GM21619 (cell line): ENCODE measurements around the gene SLC5A3.
A peak's percentile ranks its signal among the peaks of the same experiment; 100 is the strongest.

Source experiments
- ATAC-seq: cut with Tn5 transposase; IDR thresholded peaks from one replicate; pipeline ENCODE4 v1.9.1; 2021; ENCODE audit not compliant: unreplicated experiment

The SLC5A3 gene

DNA sequence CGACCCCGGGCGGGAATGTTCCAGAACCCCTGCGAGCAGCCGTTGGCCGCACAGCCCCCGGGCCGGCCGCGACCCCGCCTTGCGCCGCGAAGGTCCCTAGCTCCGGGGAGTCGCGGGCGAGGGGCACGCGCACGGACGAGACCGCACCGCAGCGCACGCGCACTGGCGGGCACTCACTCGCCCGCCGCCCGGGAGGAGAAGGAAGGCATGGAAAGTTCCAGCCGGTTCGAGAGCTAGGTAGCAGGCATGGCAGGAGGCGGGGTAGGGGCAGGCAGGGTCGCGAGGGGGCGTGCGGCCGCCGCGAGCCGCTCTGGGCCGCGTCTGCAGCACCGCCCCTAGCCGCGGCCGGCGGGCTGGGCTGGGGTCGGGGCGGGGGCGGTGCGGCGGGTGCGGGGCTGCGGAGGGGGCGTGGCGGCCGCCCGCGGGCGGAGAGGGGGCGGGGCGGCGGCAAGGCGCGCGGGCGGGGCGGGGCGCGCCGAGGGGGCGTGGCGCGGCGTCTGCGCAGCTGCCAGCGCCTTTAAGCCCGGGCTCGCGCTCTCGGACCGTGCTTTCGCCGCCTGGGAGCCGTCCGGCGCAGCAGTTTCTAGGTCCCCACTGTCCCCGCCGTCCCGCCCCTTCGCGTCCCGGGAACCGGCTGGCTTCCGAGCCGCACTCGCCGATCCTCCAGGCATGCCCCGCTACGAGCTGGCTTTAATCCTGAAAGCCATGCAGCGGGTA is at the start of gene SLC5A3, which contains the start of gene MRPS6:
TSS of gene SLC5A3 (plus strand) at position 547 of the 717 bp plus-strand sequence. CDS start 21,621 bp downstream, outside the sequence.
TSS of gene MRPS6 (plus strand) at position 547 of the 717 bp plus-strand sequence. CDS start at position 670, 123 bp downstream.
- ATAC-seq = peak; percentile 73

DNA sequence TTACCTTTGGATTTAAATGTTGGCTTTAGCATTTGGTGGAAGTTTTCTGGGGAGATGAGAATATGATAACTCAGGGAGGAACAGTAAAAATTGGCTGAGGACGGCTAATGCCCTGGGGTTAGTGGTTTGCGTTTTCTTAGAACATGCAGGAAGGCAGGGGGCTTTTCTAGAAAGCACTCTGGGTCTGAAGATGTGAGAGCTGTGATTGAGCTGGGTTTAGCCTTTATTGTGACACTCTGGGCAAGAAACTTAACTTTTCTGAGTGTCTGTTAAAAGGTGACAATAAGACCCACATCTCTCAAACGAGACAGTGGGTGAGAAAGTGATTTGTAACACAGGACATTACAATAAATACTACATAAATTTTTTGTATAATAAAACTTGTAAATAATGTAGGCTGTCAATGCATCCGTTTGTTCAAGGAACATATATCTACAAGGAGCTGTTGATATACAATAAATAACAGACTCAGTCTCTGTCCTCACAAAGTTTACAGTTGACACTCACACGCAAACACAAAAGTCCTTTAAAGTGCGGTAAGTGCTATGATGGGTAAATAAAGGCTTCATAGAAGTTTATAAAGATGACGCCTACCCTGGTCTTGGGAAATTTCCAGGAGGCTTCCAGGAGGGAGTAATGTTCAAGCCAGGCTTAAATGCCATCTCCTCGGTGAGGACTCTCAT is 49.5 kb upstream of the SLC5A3 start:
- ATAC-seq = no peak

DNA sequence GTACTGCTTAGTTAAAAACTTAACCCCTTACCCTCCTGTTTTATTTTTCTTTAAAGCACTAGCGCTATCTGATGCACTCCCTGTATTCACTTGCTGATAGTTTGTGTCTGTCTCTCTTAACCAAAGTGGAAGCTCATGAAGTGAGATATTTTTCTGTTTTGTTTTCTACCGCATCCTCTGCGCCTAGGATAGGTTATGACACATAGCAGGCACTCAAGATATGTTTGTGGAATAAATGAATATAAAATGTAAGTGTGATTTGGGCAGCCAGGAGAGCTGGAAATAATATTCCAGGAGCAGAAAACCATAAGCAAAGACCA is 49.0 kb upstream of the SLC5A3 start:
- ATAC-seq = no peak

DNA sequence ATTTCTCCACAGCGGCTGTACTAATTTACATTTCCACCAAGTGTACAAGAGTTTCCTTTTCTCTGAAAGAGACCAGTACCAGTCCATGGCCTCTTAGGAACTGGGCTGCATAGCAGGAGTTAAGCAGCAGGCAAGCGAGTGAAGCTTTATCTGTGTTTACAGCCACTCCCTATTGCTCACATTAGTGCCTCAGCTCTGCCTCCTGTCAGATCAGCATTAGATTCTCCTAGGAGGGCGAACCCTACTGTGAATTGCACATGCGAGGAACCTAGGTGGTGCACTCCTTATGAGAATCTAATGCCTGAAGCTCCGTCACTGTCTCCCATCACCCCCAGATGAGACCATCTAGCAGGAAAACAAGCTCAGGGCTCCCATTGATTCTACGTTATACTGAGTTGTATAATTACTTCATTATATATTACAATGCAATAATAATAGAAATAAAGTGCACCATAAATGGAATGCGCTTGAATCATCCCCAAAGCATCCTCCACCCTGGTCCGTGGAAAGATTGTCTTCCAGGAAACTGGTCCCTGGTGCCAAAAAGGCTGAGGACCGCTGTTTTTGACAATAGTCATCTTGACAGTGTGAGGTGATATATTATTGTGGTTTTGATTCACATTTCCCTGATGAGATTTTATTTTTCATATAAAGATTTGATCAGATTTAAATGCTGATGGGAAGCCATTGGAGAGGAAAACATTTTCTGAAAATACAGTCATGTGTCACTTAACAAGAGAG is 45.5 kb upstream of the SLC5A3 start:
- ATAC-seq = no peak

DNA sequence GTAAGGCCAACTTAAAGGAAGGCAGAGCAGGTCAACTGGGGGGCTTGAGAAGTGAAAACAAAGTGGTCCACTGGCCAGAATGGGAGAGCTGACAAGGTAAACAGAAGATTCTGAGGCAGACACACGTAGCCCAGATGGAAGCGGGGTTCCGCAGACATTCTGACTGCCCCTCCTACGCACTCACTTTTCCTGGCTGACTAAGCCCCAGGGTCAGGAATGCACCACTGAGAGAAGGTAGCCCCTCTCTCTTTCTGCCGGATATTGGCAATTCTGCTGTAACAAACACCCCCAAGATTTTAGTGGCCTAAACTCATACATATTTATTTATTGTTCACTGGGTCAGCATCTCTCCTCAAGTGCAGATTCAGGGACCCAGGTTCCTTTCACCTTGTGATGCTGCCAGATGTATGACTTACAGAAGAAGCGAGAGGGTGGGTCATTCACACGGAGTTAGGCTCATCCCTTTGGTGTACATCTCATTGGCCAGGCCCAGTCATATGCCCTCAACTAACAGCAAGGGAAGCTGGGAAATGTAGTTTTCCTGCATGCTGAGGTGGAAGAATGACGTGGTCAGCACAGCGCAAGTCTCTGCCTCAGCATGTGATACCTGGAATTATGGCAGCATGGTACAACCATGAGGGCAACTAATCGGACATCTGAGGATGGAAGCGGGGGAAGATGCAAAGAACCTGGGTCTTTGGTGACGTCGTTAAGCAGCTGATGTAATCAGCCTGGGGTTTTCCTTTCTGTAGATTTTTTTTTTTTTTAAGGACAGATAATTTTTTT is 43.4 kb upstream of the SLC5A3 start:
- peak; percentile 96 for ATAC-seq

DNA sequence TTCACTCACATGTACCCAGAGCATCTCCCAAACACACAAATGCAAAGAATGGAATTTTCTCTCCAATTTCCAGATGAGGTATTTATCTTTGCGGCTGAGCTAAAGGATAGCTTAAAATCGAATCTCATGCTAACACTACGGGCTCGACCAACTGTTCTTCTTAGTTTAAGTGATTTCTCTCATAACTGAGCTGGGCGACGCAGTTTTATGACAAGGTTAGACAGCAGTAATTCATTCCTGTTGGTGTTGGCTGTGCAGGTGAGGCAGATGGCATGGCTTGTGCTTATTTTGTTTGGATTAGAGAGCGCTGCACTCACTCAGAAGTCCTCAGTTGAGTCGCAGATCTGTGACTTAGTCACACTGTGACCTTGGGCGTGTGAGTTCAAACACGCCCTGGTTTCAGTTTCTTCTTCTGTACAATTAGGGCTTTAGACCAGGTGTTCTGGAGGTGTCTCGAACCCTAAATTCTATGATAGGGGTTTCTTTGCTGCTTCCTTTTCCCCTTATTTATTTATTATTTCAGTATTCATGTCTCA is 41.5 kb upstream of the SLC5A3 start:
- no peak for ATAC-seq

DNA sequence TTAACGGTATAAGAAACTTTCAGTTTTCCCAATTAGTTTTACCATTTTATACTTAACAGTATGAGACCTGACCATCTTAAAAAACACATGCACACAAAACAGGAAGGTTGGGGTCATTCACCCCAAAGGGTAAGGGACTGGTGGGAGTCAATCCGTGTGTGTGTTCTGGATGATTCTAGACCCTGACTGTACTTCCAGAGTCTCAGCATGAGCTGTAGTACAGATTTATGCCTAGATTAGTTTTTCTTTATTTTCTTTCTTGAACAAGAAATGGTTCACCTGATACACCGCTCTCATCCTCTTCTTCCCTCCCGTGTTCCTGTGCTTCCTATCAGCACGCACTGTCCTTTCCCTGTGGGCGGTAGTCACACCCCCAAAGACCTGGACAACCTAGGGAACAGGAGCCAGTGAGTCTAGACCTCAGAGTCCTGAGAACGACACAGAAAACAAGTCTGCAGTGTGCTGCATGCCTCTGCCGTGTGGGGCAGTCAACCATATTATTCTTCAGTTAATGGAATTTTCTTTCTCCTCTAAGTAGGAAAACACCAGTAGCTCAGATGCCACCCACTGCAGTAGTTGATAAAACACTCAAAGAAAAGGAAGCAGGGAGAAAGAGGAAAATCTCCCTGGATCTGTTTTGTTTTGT is 38.9 kb upstream of the SLC5A3 start:
- no peak for ATAC-seq

DNA sequence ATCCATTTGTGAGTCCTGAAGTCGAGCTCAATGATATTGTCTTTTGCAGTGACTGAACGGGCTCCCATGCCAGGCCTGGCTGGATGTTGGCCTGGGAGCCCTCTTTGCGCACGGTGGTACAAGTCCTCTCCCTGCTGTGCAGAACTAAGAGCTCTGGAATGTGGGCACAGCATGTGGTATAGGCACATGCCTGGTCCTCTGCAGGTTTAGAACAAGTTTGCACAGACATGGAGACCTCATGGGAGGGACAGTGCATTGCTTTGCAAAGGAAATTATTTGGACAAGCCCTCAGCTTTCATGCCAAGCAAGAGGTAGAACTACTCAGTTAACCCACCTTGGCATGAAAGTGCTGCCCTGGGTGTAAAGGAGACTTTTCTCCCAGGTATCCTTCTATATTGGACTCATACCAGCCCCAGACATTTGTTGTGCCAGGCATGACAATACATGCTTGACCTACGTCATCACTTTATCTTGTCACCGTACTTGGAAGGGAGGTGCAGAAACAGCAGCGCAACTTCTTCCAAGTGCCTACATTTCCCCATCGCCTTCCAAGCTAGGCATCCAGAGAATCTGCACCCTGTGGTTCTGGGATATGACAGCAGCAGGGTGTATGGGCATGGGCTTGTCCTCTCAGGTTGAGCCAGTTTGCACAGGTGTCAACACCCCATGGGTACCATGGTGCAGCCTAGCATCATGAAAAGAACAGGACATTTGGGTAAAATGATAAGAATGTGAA is 37.6 kb upstream of the SLC5A3 start:
- ATAC-seq = no peak

DNA sequence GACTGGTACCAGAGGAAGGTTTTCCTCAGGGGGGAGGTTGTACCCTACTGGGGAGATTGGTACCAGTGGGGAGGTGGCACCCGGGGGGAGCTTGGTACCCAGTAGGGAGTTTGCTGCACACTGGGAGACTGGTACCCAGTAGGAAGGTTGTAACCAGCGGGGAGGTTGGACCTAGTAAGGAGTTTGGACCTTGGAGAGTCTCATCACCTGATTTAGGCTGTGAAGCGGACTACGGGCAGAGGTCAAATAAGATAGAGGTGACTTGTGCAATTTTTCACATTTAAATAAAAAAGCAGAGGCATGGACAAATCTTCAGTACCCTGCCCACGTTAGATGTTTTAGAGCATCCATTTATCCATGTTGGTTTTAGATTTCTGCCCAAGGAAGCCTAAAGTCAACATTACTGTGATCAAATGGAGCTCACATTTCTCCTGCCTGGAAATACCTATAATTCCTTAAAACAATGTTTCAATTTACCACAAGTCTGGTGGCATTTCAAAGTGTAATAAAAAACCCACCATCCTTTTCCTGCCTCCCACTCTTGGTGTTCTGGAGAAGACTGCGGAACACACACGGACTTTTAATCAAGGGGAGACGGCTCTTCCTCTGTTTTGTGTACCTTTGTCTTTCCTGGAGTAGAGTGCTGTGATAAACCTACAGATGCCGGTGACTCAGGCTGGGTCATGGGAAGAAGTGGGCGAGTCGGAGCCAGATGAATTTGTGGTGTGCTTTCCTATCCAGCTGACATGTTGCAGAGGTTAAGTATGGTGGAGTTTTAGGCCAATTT is 36.2 kb upstream of the SLC5A3 start:
- ATAC-seq = no peak

DNA sequence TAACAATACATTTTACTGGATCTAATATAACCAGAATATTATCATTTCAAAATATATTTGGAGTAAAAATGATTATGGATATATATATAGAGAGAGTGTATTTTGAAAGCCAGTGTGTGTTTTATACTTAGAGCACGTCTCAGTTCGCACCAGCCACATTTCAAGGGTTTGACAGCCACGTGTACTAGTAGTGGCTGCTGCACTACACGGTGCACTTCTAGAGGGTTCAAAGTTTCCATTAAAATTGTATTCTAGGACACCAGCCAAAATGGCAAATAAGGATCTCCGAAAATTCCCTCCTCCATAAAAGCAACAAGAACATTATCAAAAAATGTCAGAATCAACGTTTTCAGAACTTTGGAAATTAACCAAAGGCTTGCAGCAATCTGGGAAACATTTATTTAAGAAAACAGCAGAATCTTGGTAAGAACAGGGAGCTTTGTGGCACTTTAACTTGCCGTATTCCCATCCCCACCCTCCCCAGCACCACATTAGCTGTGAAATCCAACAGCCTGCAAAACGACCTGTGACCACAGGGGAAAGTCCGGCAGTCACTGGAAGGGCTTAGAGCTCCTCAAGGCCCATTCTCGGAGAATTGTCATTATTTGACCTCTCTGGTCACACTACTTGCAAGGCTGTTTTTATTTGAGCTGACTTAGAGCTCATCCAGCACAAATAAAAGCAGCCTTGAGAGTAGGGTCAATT is 33.5 kb upstream of the SLC5A3 start:
- no peak for ATAC-seq

DNA sequence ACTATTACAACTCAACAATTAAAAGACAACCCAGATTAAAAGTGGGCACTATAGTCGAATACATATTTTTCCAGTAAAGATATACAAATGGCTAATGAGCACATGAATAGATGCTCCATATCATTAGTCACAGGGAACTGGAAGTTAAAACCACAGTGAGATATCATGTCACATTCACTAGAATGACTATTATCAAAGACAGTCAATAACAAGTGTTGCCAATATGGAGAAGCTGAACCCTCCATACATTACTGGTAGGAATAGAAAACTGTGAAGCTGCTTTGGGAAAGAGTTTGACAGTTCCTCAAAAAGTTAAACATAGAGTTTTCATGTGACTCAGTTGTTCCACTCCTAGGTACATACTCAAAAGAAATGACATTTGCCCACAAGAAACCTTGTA is 30.6 kb upstream of the SLC5A3 start:
- ATAC-seq = no peak

DNA sequence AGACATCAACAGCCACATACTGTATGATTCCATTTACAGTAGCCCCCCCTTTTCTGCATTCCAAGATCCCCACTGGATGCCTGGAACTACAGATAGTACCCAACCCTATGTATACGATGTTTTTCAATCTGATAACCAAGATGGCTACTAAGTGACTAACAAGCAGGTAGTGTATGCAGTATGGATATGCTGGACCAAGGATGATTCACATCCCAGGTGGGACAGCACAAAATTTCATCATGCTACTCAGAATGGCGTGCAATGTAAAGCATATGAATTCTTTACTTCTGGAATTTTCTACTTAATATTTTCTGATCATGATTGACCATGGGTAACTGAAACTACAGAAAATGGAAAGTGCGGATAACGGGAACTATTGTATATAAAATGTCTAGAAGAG is 30.0 kb upstream of the SLC5A3 start:
- no peak for ATAC-seq

DNA sequence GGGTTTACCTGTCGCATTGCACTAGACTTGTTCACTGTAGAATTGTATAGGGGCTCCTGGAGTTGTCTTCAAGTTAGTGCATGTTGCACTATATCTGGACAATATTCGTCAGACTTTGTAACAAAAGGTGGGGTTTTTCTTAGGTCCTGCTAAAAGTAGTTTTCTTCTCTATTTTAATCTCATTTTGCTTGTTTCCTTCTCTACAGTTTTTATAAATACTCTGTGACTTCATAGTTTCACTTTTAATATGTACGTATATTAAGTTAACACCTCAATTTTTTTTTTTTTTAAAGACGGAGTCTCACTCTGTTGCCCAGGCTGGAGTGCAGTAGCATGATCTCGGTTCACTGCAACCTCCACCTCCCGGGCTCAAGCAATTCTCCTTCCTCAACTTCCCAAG is 26.5 kb upstream of the SLC5A3 start:
- peak; percentile 53 for ATAC-seq

DNA sequence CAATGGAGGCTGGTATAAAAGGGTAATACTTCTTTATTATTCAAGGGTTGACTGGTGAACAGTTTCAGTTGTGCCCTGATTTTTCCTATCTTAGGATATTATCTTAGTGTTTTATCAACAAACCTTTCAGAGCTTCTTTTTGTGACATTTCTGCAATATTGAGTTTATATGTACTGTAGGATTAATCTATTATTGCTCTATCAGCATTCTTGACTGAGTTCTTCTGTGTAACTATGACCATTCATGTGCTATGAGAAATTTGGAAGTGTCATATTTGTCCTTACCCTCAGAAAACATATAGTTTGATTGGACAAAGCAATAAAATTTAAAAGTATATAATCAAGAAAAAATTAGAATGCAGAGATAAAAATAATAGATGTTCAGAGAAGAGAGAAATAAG is 25.5 kb upstream of the SLC5A3 start:
- ATAC-seq = no peak

DNA sequence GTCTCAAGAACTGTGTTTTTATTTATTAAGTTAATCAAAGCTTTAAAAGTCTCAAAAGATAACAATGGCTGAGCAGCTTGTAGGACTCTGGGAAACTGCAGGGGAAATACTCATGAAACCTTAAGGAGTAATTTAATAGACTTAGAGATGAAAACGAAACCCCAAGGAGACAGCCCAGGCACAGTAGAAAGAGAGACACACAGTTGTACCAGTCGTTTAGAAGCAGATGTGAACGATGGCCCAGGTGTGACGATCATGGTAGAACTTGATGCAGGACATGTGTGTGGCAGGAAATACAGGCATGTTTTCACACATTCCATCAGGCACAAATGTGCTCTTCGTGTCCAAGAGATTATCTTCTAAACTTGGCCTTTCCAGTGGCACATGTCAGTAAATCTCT is 21.2 kb upstream of the SLC5A3 start:
- ATAC-seq = no peak

DNA sequence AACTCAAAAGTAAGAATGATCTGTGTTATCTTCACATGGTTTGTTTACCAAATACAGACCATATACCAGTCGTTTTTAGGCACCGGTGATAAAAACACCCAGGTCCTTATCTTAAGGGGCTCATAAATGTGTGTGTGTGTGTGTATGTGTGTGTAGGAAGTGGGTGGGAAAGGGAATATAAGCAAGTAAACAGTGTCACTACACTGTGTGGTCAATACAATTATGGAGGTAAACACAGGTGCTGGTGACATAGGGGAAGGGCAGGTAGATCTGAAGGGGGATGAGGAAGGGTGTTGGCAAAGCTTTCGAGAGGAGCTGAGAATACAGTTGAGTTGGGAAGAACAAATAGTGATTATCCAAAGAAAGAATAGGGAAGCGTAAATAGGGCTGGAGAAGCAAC is 19.1 kb upstream of the SLC5A3 start:
- ATAC-seq = no peak

DNA sequence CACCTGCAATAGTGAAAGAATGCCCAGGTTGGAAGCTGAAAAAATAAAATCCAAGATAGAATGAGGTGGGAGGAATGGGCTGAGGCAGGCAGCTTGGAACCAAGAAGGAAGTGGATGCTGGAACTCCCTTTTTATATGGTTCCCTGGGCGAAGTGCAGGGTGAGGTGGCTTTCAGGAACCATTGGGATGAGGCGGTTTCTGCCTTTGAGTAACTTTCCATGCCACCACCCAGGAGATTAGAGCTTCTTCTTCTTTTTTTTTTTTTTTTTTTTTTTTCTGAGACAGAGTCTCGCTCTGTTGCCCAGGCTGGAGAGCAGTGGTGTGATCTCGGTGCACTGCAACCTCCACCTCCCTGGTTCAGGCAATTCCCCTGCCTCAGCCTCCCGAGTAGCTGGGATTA is 17.8 kb upstream of the SLC5A3 start:
- ATAC-seq = no peak

DNA sequence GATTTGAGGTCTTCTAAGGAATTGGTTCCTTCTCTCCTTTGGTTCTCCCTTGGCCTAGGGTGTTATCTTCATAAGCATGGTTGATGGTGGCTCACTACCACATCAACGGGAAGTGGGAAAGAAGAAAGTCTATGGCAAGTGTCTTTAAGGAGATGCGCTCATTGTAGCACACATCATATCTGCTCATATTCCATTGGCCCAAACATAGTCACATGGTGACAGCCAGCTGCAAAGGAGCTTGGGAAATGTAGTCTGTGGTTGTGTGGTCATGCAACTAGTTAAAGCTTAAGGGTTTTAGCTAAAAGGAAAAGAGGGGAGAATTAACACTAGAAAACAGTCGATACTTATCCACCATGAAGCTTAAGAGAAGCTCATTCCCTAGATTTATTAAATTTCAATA is 11.4 kb upstream of the SLC5A3 start:
- no peak for ATAC-seq
